Epithelial cell of esophagus (primary cell): Measurements from ENCODE around the gene GON4L.
A peak's percentile ranks its signal among the peaks of the same experiment; 100 is the strongest.

Experiments used
- DNase-seq: peaks from one replicate; pipeline ENCODE4 v3.0.0; 2010; ENCODE audit warnings: low read depth
- H3K4me3 ChIP-seq: 2 replicates; pipeline ENCODE4 v1.5.1; 2011; ENCODE audit warnings: mild to moderate bottlenecking, low read length, control low read depth
- CTCF ChIP-seq: IDR thresholded peaks from 2 replicates; pipeline ENCODE4 v1.5.1; 2011; ENCODE audit warnings: low read depth, mild to moderate bottlenecking, low read length, control low read depth, inconsistent platforms; ENCODE audit not compliant: insufficient read depth; ENCODE audit errors: missing control alignments

GON4L gene

GRCh38 chr1:155882766-155883165 is 25.8 kb upstream of the GON4L start:
- TF ChIP-seq CTCF, result no peak
- DNase-seq, result no peak
- H3K4me3 ChIP-seq, result no peak overlapping the region

GRCh38 chr1:155882235-155882634 is 25.2 kb upstream of the GON4L start:
- no peak for DNase-seq
- no peak overlapping the region for H3K4me3 ChIP-seq
- TF ChIP-seq CTCF, result no peak

DNA sequence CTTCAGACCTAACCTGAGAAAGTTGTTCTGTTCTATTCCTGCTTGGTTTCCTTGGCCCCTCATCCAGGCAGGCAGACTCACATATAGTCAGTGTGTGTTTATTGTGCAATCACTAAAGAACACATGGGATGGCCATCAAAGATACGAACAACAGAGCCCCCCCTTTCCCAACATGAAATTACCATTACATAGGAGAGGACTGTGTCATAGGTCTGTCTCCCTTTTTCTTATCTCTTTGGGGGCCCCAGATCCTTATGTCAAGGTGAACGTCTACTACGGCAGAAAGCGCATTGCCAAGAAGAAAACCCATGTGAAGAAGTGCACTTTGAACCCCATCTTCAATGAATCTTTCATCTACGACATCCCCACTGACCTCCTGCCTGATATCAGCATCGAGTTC is 23.9 kb upstream of the GON4L start:
- no peak for DNase-seq
- no peak overlapping the region for H3K4me3 ChIP-seq
- TF ChIP-seq CTCF, result no peak

DNA sequence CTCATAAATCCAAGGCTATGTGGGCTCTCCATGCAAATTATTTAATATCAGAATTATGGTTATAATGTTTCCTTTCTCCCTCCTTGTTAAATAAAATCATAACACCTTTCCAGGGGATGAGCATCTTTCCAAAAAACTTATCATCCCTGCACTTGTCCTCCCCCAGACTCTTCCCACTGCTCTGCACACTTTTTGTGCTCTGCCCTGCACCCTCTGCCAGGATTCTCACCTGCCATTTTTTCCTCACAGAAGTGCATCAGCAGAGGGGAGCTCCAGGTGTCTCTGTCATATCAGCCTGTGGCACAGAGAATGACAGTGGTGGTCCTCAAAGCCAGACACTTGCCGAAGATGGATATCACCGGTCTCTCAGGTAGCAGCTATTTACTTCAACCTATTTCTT is 23.2 kb upstream of the GON4L start:
- TF ChIP-seq CTCF, result no peak

DNA sequence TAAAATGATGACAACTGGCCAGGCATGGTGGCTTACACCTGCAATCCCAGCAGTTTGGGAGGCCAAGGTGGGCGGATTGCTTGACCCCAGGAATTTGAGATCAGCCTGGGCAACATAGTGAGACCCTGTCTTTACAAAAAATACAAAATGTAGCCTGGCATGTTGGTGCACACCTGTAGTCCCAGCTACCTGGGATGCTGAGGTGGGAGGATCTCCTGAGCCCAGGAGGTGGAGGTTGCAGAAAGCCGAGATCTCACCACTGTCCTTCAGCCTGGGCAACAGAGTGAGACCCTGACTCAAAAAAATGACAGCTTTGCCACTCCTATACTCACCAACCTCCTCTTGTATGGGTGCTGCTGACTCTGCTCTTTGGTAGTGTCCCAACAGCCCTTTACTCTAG is 20.9 kb upstream of the GON4L start:
- H3K4me3 ChIP-seq, result no peak overlapping the region
- no peak for TF ChIP-seq CTCF
- no peak for DNase-seq

More for the DNA sequence above, 23.2 kb upstream of the GON4L start:
- H3K4me3 ChIP-seq, result no peak overlapping the region
- no peak for DNase-seq

DNA sequence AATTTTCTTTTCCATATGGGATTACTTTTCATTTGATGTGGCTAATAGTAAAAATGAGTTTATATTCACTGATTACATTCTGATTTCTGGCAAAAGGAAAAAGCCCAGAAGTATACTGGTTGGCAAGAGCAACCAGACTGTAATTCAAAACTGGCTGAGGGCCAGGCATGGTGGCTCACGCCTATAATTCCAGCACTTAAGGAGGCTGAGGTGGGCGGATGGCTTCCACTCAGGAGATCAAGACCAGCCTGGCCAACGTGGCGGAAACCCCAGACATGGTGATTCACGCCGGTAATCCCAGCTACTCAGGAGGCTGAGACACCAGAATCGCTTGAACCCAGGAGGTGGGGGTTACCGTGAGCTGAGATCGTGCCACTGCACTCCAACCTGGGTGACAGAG is 16.8 kb upstream of the GON4L start:
- no peak overlapping the region for H3K4me3 ChIP-seq
- peak; percentile 23 for DNase-seq
- TF ChIP-seq CTCF, result no peak

DNA sequence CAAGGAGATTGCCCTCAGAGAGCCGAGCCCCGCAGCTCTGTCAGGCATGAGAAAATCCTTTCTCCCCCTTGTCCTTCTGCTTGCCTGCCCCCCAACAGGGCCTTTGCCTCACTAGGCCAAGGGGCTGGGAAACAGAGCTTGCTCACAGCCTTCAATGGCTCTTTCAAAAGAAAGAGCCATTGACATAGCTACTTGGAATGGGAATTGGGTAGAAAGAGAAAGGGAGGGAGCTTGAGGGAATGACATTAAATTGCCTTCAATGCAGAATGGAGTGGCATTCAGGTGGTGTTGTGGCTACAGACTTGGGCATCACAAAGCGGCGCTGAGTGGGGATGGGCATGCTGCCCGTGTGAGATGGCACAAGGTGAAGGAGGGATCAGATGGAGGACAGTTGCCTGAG is 15.5 kb upstream of the GON4L start:
- no peak overlapping the region for H3K4me3 ChIP-seq

More for the DNA sequence above, 15.5 kb upstream of the GON4L start:
- TF ChIP-seq CTCF, result no peak
- no peak for DNase-seq
